Upper lobe of right lung (tissue), 1 donor: ENCODE measurements around the gene RNF213. TPM values are rescaled to one million over a fixed set of nuclear protein-coding genes. Genes with fewer than 3 reads are reported as not detected.

Experiments
- ATAC-seq: fragments of 200-7000 bp; cut with Tn5 transposase; one replicate; pipeline ENCODE4 v1.9.1; 2020; ENCODE audit warnings: mild to moderate bottlenecking, moderate library complexity
- DNase-seq: peaks from one replicate; pipeline ENCODE4 v3.0.0-alpha.2; 2020
- H3K27ac ChIP-seq: fragments of 200-600 bp; one replicate; pipeline ENCODE4 v1.8.0; 2022
- H3K27me3 ChIP-seq: fragments of 200-600 bp; one replicate; pipeline ENCODE4 v1.8.0; 2022; ENCODE audit warnings: mild to moderate bottlenecking
- H3K36me3 ChIP-seq: fragments of 200-600 bp; one replicate; pipeline ENCODE4 v1.8.0; 2022
- H3K4me1 ChIP-seq: fragments of 200-600 bp; one replicate; pipeline ENCODE4 v1.8.0; 2022
- H3K4me3 ChIP-seq: fragments of 200-600 bp; one replicate; pipeline ENCODE4 v1.8.0; 2022; ENCODE audit warnings: mild to moderate bottlenecking
- H3K9me3 ChIP-seq: fragments of 200-600 bp; one replicate; pipeline ENCODE4 v1.8.0; 2022
- intact Hi-C: fragments of 100-400 bp; cut with DNase I; formaldehyde crosslinking; loops from one replicate; pipeline ENCODE4 v1.11.0; 2022
- total RNA-seq: library from RNA; stranded (reverse); fragmentation: NEBNext Ultra II Directional; extraction: Animal tissue kit (Norgen Biotek cat#: 25700); gene quantifications from one replicate; pipeline ENCODE4 v1.2.1, GENCODE V29; 2021
- TF ChIP-seq, protein P1 (sequence below): fragments of 200-600 bp; IDR thresholded peaks from one replicate; pipeline ENCODE4 v1.8.0; 2022; ENCODE audit warnings: antibody characterized with exemption
- donor health status: DM: no; HTN: yes; CAD: no; lungs with severe emphysema.

The RNF213 gene
- total RNA-seq, 1 donor from 2014 or later, result 236 TPM

DNA sequence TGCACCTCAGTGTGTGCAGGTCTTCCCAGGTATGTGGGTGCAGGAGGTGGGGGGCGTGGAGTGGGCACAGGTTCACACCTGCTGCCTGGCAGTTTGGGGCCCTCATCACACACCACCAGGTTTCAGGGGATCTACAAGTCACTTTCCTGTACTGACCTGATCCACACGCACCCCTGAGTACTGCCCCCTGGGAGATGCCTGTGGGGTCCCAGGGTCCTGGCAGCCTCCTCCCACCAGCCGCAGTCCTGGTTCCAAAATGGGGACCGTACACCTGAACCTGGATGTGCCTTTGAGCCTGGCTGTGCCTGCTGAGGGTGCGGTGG lies 25.9 kb downstream of the RNF213 start:
- Histone ChIP-seq H3K36me3 (peaks cover 64% of the 10 kb centered on the region), H3K4me1 (no peaks in the 10 kb centered on the region), H3K27me3 (no peaks in the 10 kb centered on the region), H3K27ac (no peak overlapping the region), H3K4me3 (no peak overlapping the region), H3K9me3 (no peaks in the 10 kb centered on the region)
- ATAC-seq, result no peak
- TF ChIP-seq, protein P1, sequence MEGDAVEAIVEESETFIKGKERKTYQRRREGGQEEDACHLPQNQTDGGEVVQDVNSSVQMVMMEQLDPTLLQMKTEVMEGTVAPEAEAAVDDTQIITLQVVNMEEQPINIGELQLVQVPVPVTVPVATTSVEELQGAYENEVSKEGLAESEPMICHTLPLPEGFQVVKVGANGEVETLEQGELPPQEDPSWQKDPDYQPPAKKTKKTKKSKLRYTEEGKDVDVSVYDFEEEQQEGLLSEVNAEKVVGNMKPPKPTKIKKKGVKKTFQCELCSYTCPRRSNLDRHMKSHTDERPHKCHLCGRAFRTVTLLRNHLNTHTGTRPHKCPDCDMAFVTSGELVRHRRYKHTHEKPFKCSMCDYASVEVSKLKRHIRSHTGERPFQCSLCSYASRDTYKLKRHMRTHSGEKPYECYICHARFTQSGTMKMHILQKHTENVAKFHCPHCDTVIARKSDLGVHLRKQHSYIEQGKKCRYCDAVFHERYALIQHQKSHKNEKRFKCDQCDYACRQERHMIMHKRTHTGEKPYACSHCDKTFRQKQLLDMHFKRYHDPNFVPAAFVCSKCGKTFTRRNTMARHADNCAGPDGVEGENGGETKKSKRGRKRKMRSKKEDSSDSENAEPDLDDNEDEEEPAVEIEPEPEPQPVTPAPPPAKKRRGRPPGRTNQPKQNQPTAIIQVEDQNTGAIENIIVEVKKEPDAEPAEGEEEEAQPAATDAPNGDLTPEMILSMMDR, result no peak
- intact Hi-C loops, result no loop called here
- no peak for DNase-seq

DNA sequence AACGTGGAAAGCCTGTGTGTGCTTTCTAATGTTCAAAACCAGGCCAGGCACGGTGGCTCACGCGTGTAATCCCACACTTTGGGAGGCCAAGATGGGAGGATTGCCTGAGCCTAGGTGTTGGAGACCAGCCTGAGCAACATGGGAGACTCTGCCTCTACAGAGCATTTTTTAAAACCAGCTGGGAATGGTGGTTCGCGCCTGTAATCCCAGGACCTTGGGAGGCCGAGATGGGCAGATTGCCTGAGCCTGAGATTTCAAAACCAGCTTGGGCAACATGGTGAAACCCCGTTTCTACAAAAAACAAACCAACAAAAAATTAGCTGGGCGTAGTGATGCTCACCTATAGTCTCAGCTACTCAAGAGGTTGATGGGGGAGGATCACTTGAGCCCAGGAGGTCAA lies 26.4 kb downstream of the RNF213 start:
- no peaks in the 10 kb centered on the region for H3K27me3 ChIP-seq
- H3K27ac ChIP-seq, result no peak overlapping the region
- peaks cover 64% of the 10 kb centered on the region for H3K36me3 ChIP-seq
- TF ChIP-seq, protein P1, result no peak
- no peaks in the 10 kb centered on the region for H3K9me3 ChIP-seq
- intact Hi-C loops, result no loop called here
- ATAC-seq (no peak), DNase-seq (no peak)
- H3K4me3 ChIP-seq, result no peak overlapping the region
- no peaks in the 10 kb centered on the region for H3K4me1 ChIP-seq

DNA sequence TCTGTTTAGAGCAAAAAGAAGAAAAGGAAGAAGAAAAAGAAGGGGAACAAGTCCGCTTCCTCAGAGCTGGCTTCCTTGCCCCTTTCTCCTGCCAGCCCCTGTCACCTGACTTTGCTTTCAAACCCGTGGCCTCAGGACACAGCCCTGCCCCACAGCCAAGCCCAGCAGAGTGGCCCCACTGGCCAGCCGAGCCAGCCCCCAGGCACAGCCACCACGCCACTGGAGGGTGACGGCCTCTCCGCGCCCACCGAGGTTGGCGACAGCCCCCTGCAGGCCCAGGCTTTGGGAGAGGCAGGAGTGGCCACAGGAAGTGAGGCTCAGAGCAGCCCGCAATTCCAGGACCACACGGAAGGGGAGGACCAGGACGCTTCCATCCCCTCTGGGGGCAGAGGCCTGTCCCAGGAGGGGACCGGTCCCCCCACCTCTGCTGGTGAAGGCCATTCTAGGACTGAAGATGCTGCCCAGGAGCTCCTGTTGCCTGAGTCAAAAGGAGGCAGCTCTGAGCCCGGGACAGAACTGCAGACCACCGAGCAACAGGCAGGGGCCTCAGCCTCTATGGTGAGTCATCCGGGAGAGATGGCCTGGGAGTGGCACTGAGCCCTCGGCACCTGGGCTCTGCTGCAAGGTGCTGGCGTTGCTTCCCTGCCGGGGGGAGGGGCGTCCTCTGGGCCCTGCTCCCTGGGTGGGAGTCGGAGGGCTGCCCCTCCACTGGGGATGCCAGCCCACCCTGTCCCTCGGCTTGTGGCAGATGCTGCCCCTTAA lies 27.3 kb downstream of the RNF213 start:
- TF ChIP-seq, protein P1, result no peak
- DNase-seq (no peak), ATAC-seq (no peak)
- Histone ChIP-seq H3K9me3 (no peaks in the 10 kb centered on the region), H3K27ac (no peak overlapping the region), H3K4me3 (no peak overlapping the region), H3K36me3 (peaks cover 66% of the 10 kb centered on the region), H3K27me3 (no peaks in the 10 kb centered on the region), H3K4me1 (no peaks in the 10 kb centered on the region)
- intact Hi-C loops, result no loop called here

DNA sequence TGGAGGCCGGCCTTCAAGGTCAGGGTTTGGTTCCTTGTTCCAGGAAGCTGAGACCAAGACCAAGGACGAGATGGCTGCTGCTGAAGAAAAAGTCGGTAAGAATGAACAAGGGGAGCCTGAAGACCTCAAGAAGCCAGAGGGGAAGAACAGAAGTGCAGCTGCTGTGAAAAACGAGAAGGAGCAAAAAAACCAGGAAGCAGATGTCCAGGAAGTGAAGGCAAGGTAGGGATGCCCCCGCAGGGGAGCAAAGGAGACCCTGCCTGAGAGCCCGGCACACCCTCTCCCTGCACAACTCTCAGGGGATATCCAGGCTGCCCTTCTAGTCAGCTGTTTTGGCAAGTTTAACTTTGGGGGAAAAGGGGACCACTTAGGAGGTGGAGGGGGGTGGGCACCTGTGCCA lies 29.0 kb downstream of the RNF213 start:
- intact Hi-C loops, result no loop called here
- Histone ChIP-seq H3K4me3 (no peak overlapping the region), H3K36me3 (peaks cover 70% of the 10 kb centered on the region), H3K27ac (no peak overlapping the region), H3K9me3 (no peaks in the 10 kb centered on the region), H3K27me3 (no peaks in the 10 kb centered on the region), H3K4me1 (no peaks in the 10 kb centered on the region)
- TF ChIP-seq, protein P1, result no peak
- DNase-seq (no peak), ATAC-seq (no peak)

GRCh38 chr17:80290156-80290555 lies 29.5 kb downstream of the RNF213 start:
- TF ChIP-seq, protein P1, result no peak
- Histone ChIP-seq H3K4me3 (no peak overlapping the region), H3K4me1 (no peaks in the 10 kb centered on the region), H3K9me3 (no peaks in the 10 kb centered on the region), H3K27ac (no peak overlapping the region), H3K27me3 (no peaks in the 10 kb centered on the region), H3K36me3 (peaks cover 71% of the 10 kb centered on the region)
- DNase-seq, result peak; percentile 45
- no peak for ATAC-seq
- intact Hi-C loops, result no loop called here

DNA sequence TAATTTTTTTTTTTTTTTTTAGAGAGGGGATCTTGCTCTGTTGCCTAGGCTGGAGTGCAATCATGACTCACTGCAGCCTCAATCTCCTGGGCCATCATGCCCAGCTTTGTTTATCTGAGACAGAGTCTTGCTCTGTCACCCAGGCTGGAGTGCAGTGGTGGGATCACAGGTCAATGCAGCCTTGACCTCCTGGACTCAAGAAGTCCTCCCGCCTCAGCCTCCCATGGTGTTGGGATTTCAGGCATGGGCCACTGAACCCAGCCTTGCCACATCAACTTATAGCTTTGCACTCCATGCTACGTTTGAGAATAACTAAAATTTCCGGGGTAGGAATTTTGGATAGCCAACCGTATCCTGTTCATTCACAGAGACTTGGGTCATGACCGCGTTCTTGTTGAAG lies 30.6 kb downstream of the RNF213 start:
- Histone ChIP-seq H3K27ac (no peak overlapping the region), H3K4me3 (no peak overlapping the region), H3K4me1 (no peaks in the 10 kb centered on the region), H3K36me3 (peaks cover 82% of the 10 kb centered on the region), H3K27me3 (no peaks in the 10 kb centered on the region), H3K9me3 (no peaks in the 10 kb centered on the region)
- DNase-seq, result peak; percentile 8
- intact Hi-C loops, result no loop called here
- ATAC-seq, result no peak
- TF ChIP-seq, protein P1, result no peak
